Upper lobe of left lung (tissue), 6 donors: ENCODE data around the gene AKAP10. TPM values are rescaled to one million over a fixed set of nuclear protein-coding genes. Genes with fewer than 3 reads are reported as not detected.

Experiments
- ATAC-seq, 2 donors: fragments of 200-7000 bp; cut with Tn5 transposase; one replicate each; pipeline ENCODE4 v1.9.1; 2022; ENCODE audit warnings: mild to moderate bottlenecking in 2 of 2, moderate library complexity in 2 of 2; ENCODE audit not compliant: low FRiP score in 2 of 2
- DNase-seq, 2 donors: peaks; one replicate each; pipeline ENCODE4 v3.0.0-alpha.2; 2019 to 2020
- H3K27ac ChIP-seq, 4 donors: fragments of 200-600 bp; sonication (generic); one replicate each; pipeline ENCODE4 v1.5.1; 2016 to 2019
- H3K27me3 ChIP-seq, 4 donors: fragments of 200-600 bp; sonication (generic); one replicate each; pipeline ENCODE4 v1.5.1; 2017 to 2019
- H3K36me3 ChIP-seq, 4 donors: fragments of 200-600 bp; sonication (generic); one replicate each; pipeline ENCODE4 v1.5.1; 2016 to 2019
- H3K4me1 ChIP-seq, 4 donors: fragments of 200-600 bp; sonication (generic); one replicate each; pipeline ENCODE4 v1.5.1; 2018 to 2019
- H3K4me3 ChIP-seq, 4 donors: fragments of 200-600 bp; sonication (generic); one replicate each; pipeline ENCODE4 v1.5.1; 2017 to 2019; ENCODE audit warnings: mild to moderate bottlenecking in 2 of 4, moderate library complexity in 1 of 4
- H3K9me3 ChIP-seq, 4 donors: fragments of 200-600 bp; sonication (generic); one replicate each; pipeline ENCODE4 v1.5.1; 2018 to 2019
- EP300 ChIP-seq, 4 donors: sonication (generic); formaldehyde crosslinking; IDR thresholded peaks; one replicate each; pipeline ENCODE4 v1.5.1; 2017; ENCODE audit warnings: antibody characterized with exemption in 4 of 4, control low read depth in 2 of 4
- POLR2A ChIP-seq, 4 donors: fragments of 450-650 bp; IDR thresholded peaks; one replicate each; pipeline ENCODE4 v1.5.1; 2016 to 2017; ENCODE audit warnings: antibody characterized with exemption in 4 of 4, mild to moderate bottlenecking in 2 of 4
- POLR2AphosphoS5 ChIP-seq, 2 donors: sonication (generic); formaldehyde crosslinking; IDR thresholded peaks; one replicate each; pipeline ENCODE4 v1.5.1; 2017; ENCODE audit warnings: antibody characterized with exemption in 2 of 2
- WGBS, 2 donors: methylation state at CpG; one replicate each; pipeline ENCODE4 v1.1.5; 2017 to 2018; 5-methylcytosine and 5-hydroxymethylcytosine counted together
- total RNA-seq, 6 donors: library from RNA; depleted of rRNA in 4 of 6; stranded (reverse); fragments of >200 nt in 4 of 6; gene quantifications; one replicate each; pipeline versions ENCODE4 v1.1.0 to v1.2.1, GENCODE V29; 2016 to 2021
- TF ChIP-seq, protein P1 (sequence below), 6 experiments: fragments of 450-650 bp in 4 of 6; fragments of 200-600 bp in 2 of 6; sonication (generic) in 2 of 6; IDR thresholded peaks; one replicate each; pipeline ENCODE4 v1.5.1; 2016 to 2019; ENCODE audit warnings: antibody characterized with exemption in 6 of 6
- donor health status: DM: no; HTN: no; CAD: no; lungs with moderate emphysema.
- donor health status: DM: no; HTN: yes; CAD: no; lungs with severe emphysema.

AKAP10 gene
- total RNA-seq, 6 donors from 2014 or later = 13.4 to 40.3 (median 30.6) TPM

DNA sequence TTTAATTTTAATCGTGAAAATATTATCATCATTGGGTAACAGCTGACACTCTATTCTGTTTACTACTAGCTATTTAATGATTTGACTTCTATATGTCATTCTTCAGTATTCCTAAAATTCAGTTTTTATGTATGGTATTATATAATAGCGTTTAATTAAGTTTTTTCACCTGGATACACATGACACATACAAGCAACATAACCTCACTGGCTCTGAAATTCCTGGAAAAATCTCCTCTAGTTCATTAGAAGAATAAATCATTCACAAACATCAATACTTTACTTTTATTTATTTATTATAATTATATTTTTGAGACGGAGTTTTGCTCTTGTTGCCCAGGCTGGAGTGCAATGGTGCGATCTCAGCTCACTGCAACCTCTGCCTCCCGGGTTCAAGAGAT, 44.0 kb downstream of the AKAP10 start:
- TF ChIP-seq, protein P1, sequence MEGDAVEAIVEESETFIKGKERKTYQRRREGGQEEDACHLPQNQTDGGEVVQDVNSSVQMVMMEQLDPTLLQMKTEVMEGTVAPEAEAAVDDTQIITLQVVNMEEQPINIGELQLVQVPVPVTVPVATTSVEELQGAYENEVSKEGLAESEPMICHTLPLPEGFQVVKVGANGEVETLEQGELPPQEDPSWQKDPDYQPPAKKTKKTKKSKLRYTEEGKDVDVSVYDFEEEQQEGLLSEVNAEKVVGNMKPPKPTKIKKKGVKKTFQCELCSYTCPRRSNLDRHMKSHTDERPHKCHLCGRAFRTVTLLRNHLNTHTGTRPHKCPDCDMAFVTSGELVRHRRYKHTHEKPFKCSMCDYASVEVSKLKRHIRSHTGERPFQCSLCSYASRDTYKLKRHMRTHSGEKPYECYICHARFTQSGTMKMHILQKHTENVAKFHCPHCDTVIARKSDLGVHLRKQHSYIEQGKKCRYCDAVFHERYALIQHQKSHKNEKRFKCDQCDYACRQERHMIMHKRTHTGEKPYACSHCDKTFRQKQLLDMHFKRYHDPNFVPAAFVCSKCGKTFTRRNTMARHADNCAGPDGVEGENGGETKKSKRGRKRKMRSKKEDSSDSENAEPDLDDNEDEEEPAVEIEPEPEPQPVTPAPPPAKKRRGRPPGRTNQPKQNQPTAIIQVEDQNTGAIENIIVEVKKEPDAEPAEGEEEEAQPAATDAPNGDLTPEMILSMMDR (IDR thresholded peaks at IDR 0.05) = no peak
- TF ChIP-seq POLR2AphosphoS5 (IDR thresholded peaks at IDR 0.05) (no peak), POLR2A (IDR thresholded peaks at IDR 0.05) (no peak), EP300 (IDR thresholded peaks at IDR 0.05) (no peak)
- Histone ChIP-seq H3K4me3 (no peak overlapping the region), H3K4me1 (peaks cover 10 to 20% (median 16%) of the 10 kb centered on the region in 4 donors), H3K27ac (no peak overlapping the region), H3K36me3 (peaks cover 24 to 90% (median 46%) of the 10 kb centered on the region in 4 donors), H3K9me3 (no peaks in the 10 kb centered on the region), H3K27me3 (no peaks in the 10 kb centered on the region)
- no peak for DNase-seq
- WGBS, 2 donors = 97% methylated on average over 5 of the region's 5 CpGs
- no peak for ATAC-seq

DNA sequence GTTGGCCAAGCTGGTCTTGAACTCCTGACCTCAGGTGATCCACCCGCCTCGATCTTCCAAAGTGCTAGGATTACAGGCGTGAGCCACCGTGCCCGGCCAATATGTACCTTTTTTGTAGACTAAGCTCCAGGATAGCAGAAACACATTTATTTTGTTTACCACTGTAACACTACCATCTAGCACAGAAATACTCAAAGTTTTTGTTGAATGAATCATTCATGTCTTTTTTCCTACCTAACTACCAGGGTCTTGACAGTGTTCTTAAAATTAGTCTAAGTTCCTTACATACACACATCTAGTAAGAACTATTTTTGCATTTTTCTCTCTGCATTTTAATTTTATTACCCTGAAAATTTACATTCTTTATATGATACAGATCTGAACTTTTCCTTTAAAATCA, 44.4 kb downstream of the AKAP10 start:
- 89 to 92% methylated on average over 5 of the region's 5 CpGs for WGBS, 2 donors
- H3K27me3 ChIP-seq = no peaks in the 10 kb centered on the region
- no peaks in the 10 kb centered on the region for H3K9me3 ChIP-seq
- H3K27ac ChIP-seq = no peak overlapping the region
- TF ChIP-seq EP300 (IDR thresholded peaks at IDR 0.05) (no peak), POLR2A (IDR thresholded peaks at IDR 0.05) (no peak), POLR2AphosphoS5 (IDR thresholded peaks at IDR 0.05) (no peak)
- TF ChIP-seq, protein P1 (IDR thresholded peaks at IDR 0.05) = no peak
- DNase-seq (no peak), ATAC-seq (no peak)
- H3K4me3 ChIP-seq = no peak overlapping the region
- peaks cover 10 to 16% (median 13%) of the 10 kb centered on the region in 4 donors for H3K4me1 ChIP-seq
- H3K36me3 ChIP-seq = peaks cover 23 to 92% (median 47%) of the 10 kb centered on the region in 4 donors

GRCh38 chr17:19928299-19928698, 49.3 kb downstream of the AKAP10 start:
- H3K27me3 ChIP-seq = no peaks in the 10 kb centered on the region
- TF ChIP-seq POLR2A (IDR thresholded peaks at IDR 0.05) = no peak
- no peak for TF ChIP-seq POLR2AphosphoS5 (IDR thresholded peaks at IDR 0.05)
- TF ChIP-seq, protein P1 (IDR thresholded peaks at IDR 0.05) = no peak
- no peak for TF ChIP-seq EP300 (IDR thresholded peaks at IDR 0.05)
- DNase-seq (no peak), ATAC-seq (no peak)
- H3K4me3 ChIP-seq = no peak overlapping the region
- no peak overlapping the region for H3K27ac ChIP-seq
- H3K9me3 ChIP-seq = no peaks in the 10 kb centered on the region
- WGBS, 2 donors = 75 to 90% methylated on average over 4 of the region's 4 CpGs
- H3K4me1 ChIP-seq = no peaks in the 10 kb centered on the region
- peaks cover 15 to 93% (median 39%) of the 10 kb centered on the region in 4 donors for H3K36me3 ChIP-seq

GRCh38 chr17:19915245-19915978, 62.2 kb downstream of the AKAP10 start:
- DNase-seq (no peak), ATAC-seq (no peak)
- no peak overlapping the region for H3K27ac ChIP-seq
- peaks cover 30 to 93% (median 59%) of the 10 kb centered on the region in 4 donors for H3K36me3 ChIP-seq
- H3K4me3 ChIP-seq = no peak overlapping the region
- H3K27me3 ChIP-seq = no peaks in the 10 kb centered on the region
- TF ChIP-seq EP300 (IDR thresholded peaks at IDR 0.05) (no peak), POLR2AphosphoS5 (IDR thresholded peaks at IDR 0.05) (no peak), POLR2A (IDR thresholded peaks at IDR 0.05) (no peak)
- TF ChIP-seq, protein P1 (IDR thresholded peaks at IDR 0.05) = no peak
- WGBS, 2 donors = 97 to 98% methylated on average over 2 of the region's 2 CpGs
- no peaks in the 10 kb centered on the region for H3K9me3 ChIP-seq
- H3K4me1 ChIP-seq = no peaks in the 10 kb centered on the region

- Histone ChIP-seq H3K4me3 (no peak overlapping the region), H3K27ac (no peak overlapping the region), H3K4me1 (no peaks in the 10 kb centered on the region), H3K27me3 (no peaks in the 10 kb centered on the region), H3K9me3 (no peaks in the 10 kb centered on the region), H3K36me3 (peaks cover 26 to 92% (median 60%) of the 10 kb centered on the region in 4 donors)
- WGBS, 2 donors = 96 to 98% methylated on average over 2 of the region's 2 CpGs
- ATAC-seq (no peak), DNase-seq (no peak)
- TF ChIP-seq POLR2AphosphoS5 (IDR thresholded peaks at IDR 0.05) (no peak), POLR2A (IDR thresholded peaks at IDR 0.05) (no peak), EP300 (IDR thresholded peaks at IDR 0.05) (no peak)
- TF ChIP-seq, protein P1 (IDR thresholded peaks at IDR 0.05) = no peak
Observed at GRCh38 chr17:19911033-19911432, 66.6 kb downstream of the AKAP10 start.
